Loucy (cell line): ENCODE results near the gene PCBP3.
"Not testable (repeated sequence)": the region's sequence is repeated elsewhere in the genome, so short reads cannot be mapped to it uniquely, and the experiment has no call there.

Experiments used
- H2AFZ ChIP-seq: fragments of 200-600 bp; sonication (generic); 2 replicates; pipeline ENCODE4 v1.6.0; 2016; ENCODE audit warnings: antibody characterized with exemption, mild to moderate bottlenecking, low read length, moderate library complexity
- H3F3A ChIP-seq: fragments of 200-600 bp; 2 replicates; pipeline ENCODE4 v1.6.0; 2016; ENCODE audit warnings: antibody characterized with exemption, low read depth, mild to moderate bottlenecking
- H3K27me3 ChIP-seq: fragments of 200-600 bp; sonication (generic); 2 replicates; pipeline ENCODE4 v1.6.1; 2014; ENCODE audit warnings: low read length, mild to moderate bottlenecking; ENCODE audit not compliant: insufficient read depth, poor library complexity, severe bottlenecking
- H3K36me3 ChIP-seq: fragments of 200-600 bp; sonication (generic); 2 replicates; pipeline ENCODE4 v1.6.1; 2016; ENCODE audit warnings: low read length; ENCODE audit not compliant: insufficient read depth
- H3K4me1 ChIP-seq: fragments of 200-600 bp; sonication (generic); 2 replicates; pipeline ENCODE4 v1.5.1; 2014; ENCODE audit warnings: low read length, mild to moderate bottlenecking; ENCODE audit not compliant: insufficient read depth, poor library complexity, severe bottlenecking
- H3K4me2 ChIP-seq: fragments of 200-600 bp; sonication (generic); 2 replicates; pipeline ENCODE4 v1.6.0; 2014; ENCODE audit warnings: antibody characterized with exemption, low read length, low read depth, mild to moderate bottlenecking; ENCODE audit not compliant: poor library complexity, severe bottlenecking
- H3K4me3 ChIP-seq: fragments of 200-600 bp; sonication (generic); 2 replicates; pipeline ENCODE4 v1.5.1; 2014; ENCODE audit warnings: low read length, mild to moderate bottlenecking, mixed read lengths; ENCODE audit not compliant: poor library complexity, severe bottlenecking
- H3K79me2 ChIP-seq: fragments of 200-600 bp; sonication (generic); 2 replicates; pipeline ENCODE4 v1.6.1; 2014; ENCODE audit warnings: low read length; ENCODE audit not compliant: insufficient read depth
- H3K9ac ChIP-seq: fragments of 200-600 bp; sonication (generic); 2 replicates; pipeline ENCODE4 v1.6.0; 2014; ENCODE audit warnings: mild to moderate bottlenecking, low read depth, low read length, moderate library complexity; ENCODE audit not compliant: poor library complexity, severe bottlenecking
- H3K9me2 ChIP-seq: fragments of 200-600 bp; sonication (generic); replicated peaks from 2 replicates; pipeline ENCODE4 v1.6.1; 2016; ENCODE audit warnings: low read depth, low read length, mixed read lengths
- H3K9me3 ChIP-seq: fragments of 200-600 bp; sonication (generic); 2 replicates; pipeline ENCODE4 v1.6.1; 2014; ENCODE audit warnings: mild to moderate bottlenecking, antibody characterized with exemption, low read length, low read depth; ENCODE audit not compliant: insufficient read depth
- H4K20me1 ChIP-seq: fragments of 200-600 bp; sonication (generic); 2 replicates; pipeline ENCODE4 v1.6.0; 2014; ENCODE audit warnings: antibody characterized with exemption, low read length, mild to moderate bottlenecking; ENCODE audit not compliant: insufficient read depth, poor library complexity, severe bottlenecking
- CTCF ChIP-seq: fragments of 200-600 bp; sonication (generic); conservative IDR thresholded peaks from 2 replicates; pipeline ENCODE4 v1.5.1; 2014; ENCODE audit warnings: mild to moderate bottlenecking, antibody characterized with exemption, low read length
- EZH2phosphoT487 ChIP-seq: fragments of 200-600 bp; IDR thresholded peaks from 2 replicates; pipeline ENCODE4 v1.6.1; 2018; ENCODE audit warnings: antibody characterized with exemption, mild to moderate bottlenecking, moderate library complexity, borderline replicate concordance

Gene PCBP3

GRCh38 chr21:45611939-45612664, 31.4 kb upstream of the PCBP3 start:
- peaks cover 4% of the 10 kb centered on the region for H3K27me3 ChIP-seq
- H3K9me2 ChIP-seq: no peaks in the 10 kb centered on the region
- no peaks in the 10 kb centered on the region for H3K9me3 ChIP-seq
- H3K4me1 ChIP-seq: peaks cover 9% of the 10 kb centered on the region
- H3K36me3 ChIP-seq: no peaks in the 10 kb centered on the region
- H3K79me2 ChIP-seq: no peaks in the 10 kb centered on the region
- no peak overlapping the region for H3K9ac ChIP-seq
- no peaks in the 10 kb centered on the region for H4K20me1 ChIP-seq
- no peaks in the 10 kb centered on the region for H3F3A ChIP-seq
- H3K4me3 ChIP-seq: no peak overlapping the region
- no peak overlapping the region for H2AFZ ChIP-seq
- TF ChIP-seq EZH2phosphoT487 (no peak), CTCF (no peak)
- no peak overlapping the region for H3K4me2 ChIP-seq

GRCh38 chr21:45612665-45613019, 30.9 kb upstream of the PCBP3 start:
- not testable (repeated sequence) for H3F3A ChIP-seq, H4K20me1 ChIP-seq, H3K4me3 ChIP-seq, H3K79me2 ChIP-seq, H3K27me3 ChIP-seq, H3K36me3 ChIP-seq, H3K4me1 ChIP-seq, H2AFZ ChIP-seq, H3K9me2 ChIP-seq, H3K4me2 ChIP-seq, H3K9ac ChIP-seq, H3K9me3 ChIP-seq

GRCh38 chr21:45613396-45613795, 30.1 kb upstream of the PCBP3 start:
- no peak overlapping the region for H2AFZ ChIP-seq
- no peaks in the 10 kb centered on the region for H4K20me1 ChIP-seq
- peaks cover 4% of the 10 kb centered on the region for H3K27me3 ChIP-seq
- no peak overlapping the region for H3K4me3 ChIP-seq
- peaks cover 9% of the 10 kb centered on the region for H3K4me1 ChIP-seq
- H3K79me2 ChIP-seq: no peaks in the 10 kb centered on the region
- TF ChIP-seq EZH2phosphoT487: no peak
- no peak for TF ChIP-seq CTCF
- no peaks in the 10 kb centered on the region for H3K36me3 ChIP-seq
- H3K4me2 ChIP-seq: no peak overlapping the region
- no peaks in the 10 kb centered on the region for H3K9me3 ChIP-seq
- no peak overlapping the region for H3K9ac ChIP-seq
- no peaks in the 10 kb centered on the region for H3F3A ChIP-seq
- H3K9me2 ChIP-seq: no peaks in the 10 kb centered on the region

- peaks cover 4% of the 10 kb centered on the region for H3K27me3 ChIP-seq
- no peak overlapping the region for H3K9ac ChIP-seq
- no peak overlapping the region for H3K4me3 ChIP-seq
- TF ChIP-seq EZH2phosphoT487 (no peak), CTCF (no peak)
- no peaks in the 10 kb centered on the region for H3K9me3 ChIP-seq
- H3K36me3 ChIP-seq: no peaks in the 10 kb centered on the region
- no peaks in the 10 kb centered on the region for H3F3A ChIP-seq
- H4K20me1 ChIP-seq: no peaks in the 10 kb centered on the region
- no peaks in the 10 kb centered on the region for H3K79me2 ChIP-seq
- no peak overlapping the region for H3K4me2 ChIP-seq
- no peaks in the 10 kb centered on the region for H3K9me2 ChIP-seq
- peaks cover 9% of the 10 kb centered on the region for H3K4me1 ChIP-seq
- H2AFZ ChIP-seq: no peak overlapping the region
Observed at GRCh38 chr21:45613881-45614280, 29.6 kb upstream of the PCBP3 start.
